Nucleus accumbens (tissue), 56 donors: ENCODE results near the gene LCA5.
"Not testable (repeated sequence)": the region's sequence is repeated elsewhere in the genome, so short reads cannot be mapped to it uniquely, and the experiment has no call there.

Experiments used
- DNase-seq, 56 donors: peaks; one replicate each; lab custom pipeline; 2025; lab: John Stamatoyannopoulos, UW

The LCA5 gene

GRCh38 chr6:79536954-79537747, at the start of gene LCA5:
Gene LCA5, minus strand, starts transcription at chr6:79537430. Its CDS starts 18,536 bp downstream, at chr6:79518894.
- DNase-seq, result peak; percentile 66 to 98 (median 94)

GRCh38 chr6:79586548-79586947, 49.3 kb upstream of the LCA5 start:
- DNase-seq, result no peak

DNA sequence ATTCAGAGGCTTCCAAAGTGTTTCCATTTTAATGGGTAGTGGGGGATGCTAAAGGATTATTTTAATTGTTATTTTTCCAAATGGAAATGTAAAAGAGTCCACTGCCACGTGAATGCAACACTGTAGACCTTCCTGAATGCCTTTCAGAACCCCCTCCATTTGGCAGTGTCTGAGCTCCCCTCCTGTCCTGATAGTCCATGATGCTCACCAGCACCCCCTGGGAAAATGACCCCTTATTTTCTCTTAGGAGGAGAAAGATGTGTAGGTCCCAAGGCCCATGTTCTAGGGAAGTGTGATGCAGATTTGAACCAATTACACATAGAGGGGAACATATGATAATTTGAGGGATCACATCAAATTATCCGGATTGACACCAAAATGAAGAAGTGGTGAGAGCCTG, 47.1 kb upstream of the LCA5 start:
- DNase-seq, result no peak

DNA sequence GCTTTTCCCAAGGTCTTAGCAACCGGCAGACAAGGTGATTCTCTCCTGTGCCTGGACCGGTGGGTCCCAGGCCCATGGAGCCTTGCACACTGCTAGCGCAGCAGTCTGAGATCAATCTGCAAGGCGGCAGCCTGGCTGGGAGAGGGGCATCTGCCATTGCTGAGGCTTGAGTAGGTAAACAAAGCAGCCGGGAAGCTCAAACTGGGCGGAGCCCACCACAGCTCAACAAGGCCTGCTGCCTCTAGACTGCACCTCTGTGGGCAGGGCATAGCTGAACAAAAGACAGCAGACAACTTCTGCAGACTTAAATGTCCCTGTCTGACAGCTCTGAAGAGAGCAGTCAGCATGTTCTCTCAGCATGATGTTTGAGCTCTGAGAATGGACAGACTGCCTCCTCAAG, 40.7 kb upstream of the LCA5 start:
- not testable (repeated sequence) for DNase-seq

- no peak for DNase-seq
Observed at GRCh38 chr6:79574630-79575225, 37.5 kb upstream of the LCA5 start.

- no peak for DNase-seq
Observed at GRCh38 chr6:79574174-79574573, 36.9 kb upstream of the LCA5 start.

DNA sequence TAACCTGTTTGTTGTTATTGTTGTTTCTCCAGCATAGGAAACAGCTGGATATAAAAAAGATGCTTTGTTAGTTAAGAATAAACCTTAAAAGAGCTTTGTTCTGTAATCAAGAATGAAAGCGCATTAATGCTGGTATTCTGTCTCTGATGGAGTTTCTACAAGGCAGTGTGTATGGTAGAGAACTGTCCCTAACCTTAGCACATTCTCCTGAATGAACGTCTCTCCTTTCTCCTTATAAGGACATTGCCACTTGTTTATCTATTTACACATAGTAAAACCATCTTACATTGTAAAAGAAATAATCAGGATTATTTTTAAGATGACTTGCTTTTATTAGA, 33.8 kb upstream of the LCA5 start:
- no peak for DNase-seq

DNA sequence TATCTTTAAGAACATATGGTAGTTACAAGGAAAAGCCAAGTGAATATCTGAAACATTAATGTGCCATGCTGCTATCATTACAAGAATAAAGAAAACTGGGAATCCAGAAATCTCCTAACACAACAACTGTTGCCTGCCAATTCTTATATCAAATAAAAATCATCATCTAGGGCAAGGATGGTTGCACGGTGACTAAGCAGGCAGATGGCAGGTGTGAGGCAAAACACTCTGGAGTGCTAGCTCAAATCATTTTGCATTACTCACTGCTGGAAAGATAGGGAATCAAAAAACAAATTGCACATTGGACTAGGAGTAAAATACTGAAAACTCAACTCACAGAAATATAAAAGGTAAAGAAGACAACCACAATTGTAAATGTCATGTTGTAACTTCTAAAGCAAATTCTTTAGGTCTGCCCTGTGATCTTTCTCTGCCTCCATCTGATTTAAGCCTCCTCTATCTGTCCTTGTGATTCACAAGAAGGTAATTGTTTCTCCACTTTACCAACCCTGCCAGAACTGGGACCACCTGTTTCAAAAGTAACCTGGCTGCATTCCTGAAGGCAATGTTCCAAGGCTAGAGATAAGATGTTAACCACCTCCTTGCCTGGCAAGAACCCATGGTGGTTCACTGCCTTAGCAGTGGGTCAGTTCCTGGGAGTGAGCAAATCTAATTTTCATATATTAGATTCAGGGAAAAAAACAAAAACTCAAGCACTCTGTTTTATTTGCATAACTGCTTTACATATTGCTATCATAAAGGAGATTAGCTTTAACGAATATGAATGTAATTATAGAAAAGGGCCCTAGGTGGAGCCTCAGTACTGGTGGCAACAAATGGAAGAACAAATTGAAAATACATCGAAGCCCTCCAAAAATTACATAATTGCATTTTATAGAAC, 33.1 kb upstream of the LCA5 start:
- DNase-seq, result peak in 1 of 56 donors; percentile 6

- no peak for DNase-seq
Observed at GRCh38 chr6:79568996-79569395, 31.8 kb upstream of the LCA5 start.

- DNase-seq, result no peak
Observed at GRCh38 chr6:79564636-79565035, 27.4 kb upstream of the LCA5 start.

DNA sequence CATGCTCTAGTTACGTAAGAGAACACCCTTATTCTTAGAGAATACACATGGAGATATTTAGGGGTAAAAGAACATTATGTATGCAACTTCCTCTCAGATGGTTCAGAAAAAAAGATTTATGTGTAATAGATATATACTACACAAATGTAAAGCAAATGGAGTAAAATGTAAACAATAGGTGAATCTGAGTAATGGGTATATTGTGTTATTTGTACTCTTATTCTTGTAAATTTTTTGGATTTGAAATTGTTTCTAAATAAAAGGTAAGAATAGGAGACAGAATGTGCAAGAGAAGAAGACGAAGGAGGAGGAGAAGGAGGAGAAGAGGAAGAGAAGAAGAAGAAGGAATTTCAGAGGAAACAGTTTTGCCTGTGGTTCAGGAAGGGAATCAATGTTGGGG, 22.5 kb upstream of the LCA5 start:
- DNase-seq, result no peak

GRCh38 chr6:79557673-79558467, 20.6 kb upstream of the LCA5 start:
- no peak for DNase-seq

- no peak for DNase-seq
Observed at GRCh38 chr6:79554305-79554704, 17.1 kb upstream of the LCA5 start.

GRCh38 chr6:79551401-79551800, 14.2 kb upstream of the LCA5 start:
- no peak for DNase-seq

- no peak for DNase-seq
Observed at GRCh38 chr6:79548304-79548703, 11.1 kb upstream of the LCA5 start.

DNA sequence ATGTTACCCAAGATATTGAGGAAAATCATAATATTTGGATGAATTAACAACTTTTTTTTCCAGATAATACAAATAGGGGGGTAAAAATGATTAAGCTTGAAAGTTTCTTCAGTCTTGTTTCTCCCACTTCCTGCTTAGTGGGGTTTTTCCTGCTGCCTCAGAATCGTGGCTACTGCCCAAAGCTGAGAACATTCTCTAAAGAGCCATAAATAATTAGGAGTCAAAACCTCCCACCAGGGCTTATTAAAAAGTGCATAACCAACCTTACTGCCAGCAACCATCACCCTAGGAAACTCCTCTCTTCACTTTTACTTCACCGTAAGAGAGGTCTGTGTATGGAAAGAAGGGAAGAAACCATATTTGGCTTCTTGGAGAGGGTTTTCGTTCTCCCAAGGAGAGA, 9.0 kb upstream of the LCA5 start:
- no peak for DNase-seq

GRCh38 chr6:79544939-79545450, 7.8 kb upstream of the LCA5 start:
- peak in 53 of 56 donors; percentile 5 to 80 (median 50) for DNase-seq

GRCh38 chr6:79544299-79544927, 7.2 kb upstream of the LCA5 start:
- peak in 19 of 56 donors; percentile 1 to 53 (median 11) for DNase-seq

DNA sequence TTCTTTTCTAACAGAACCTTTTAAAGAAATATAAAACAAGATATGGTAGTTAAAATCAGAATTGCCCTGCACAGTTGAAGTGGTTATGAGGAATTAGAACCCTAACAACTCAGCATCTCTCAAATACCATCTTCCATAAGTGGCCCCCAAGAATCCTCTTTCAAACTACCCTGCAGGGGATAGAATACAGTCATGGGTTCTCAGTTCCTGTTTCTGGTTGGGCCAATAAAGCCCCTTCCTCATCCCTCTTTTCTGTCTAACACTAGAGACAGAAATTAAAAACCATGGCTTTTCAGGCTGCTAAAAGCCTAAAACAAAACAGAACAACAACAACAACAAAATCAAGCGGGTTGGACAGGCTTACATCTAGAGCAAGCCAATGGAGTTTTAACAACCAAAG, 6.7 kb upstream of the LCA5 start:
- no peak for DNase-seq

GRCh38 chr6:79543411-79543810, 6.2 kb upstream of the LCA5 start:
- no peak for DNase-seq
